Measurements from ENCODE around the gene ATP2B3.

DNA sequence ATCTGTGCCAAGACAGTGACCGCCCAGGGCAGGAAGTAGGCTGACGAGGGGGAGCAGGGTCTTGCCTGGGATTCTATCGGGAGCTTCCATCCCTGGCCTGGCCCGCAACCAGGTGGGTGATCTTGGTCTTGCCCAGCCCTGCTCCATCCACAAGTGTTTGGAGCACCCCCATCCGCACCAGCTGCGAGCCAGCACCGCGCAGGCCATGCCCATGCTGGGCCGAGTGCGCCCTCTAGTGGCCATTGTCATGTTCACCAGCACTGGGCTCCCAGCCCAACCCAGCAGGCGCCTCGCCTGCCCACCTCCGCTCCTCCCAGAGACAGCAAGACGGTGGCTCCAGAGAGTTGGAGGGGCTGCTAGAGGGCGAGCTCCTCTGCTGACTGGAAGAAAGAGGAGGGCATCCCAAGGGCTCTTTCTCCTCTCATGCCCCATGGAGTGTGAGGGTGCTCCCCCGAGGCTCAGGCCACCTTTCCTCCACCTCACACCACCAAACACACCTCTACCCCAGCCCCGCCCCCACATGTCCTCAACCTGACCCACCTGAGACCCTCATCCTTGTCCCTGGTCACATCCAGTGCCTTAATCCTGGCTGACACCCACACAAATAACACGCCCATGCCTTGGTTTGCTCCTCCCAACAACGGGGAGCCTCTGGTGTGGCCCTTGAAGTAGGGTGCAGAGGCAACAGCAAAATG lies 9.8 kb upstream of the ATP2B3 start:
- no peak for TF ChIP-seq EZH2 (IDR thresholded peaks at IDR 0.05)
- TF ChIP-seq POLR2AphosphoS5 (IDR thresholded peaks at IDR 0.05; ENCODE audit: borderline replicate concordance, low read depth, low read length): no peak

Data from SK-N-MC (cell line).